Spleen (tissue), 11 donors: ENCODE data around the gene MRPS18A. TPM values are rescaled to one million over a fixed set of nuclear protein-coding genes. Genes with fewer than 3 reads are reported as not detected.
A peak's percentile ranks its signal among the peaks of the same experiment; 100 is the strongest.

ENCODE experiments used
- DNase-seq: peaks from one replicate; pipeline ENCODE4 v3.0.0-alpha.2; 2020
- H3K27ac ChIP-seq, 8 donors: fragments of 200-600 bp; sonication (generic) in 7 of 8; 1 replicate in 4 of 8; 2 replicates in 4 of 8; pipeline versions ENCODE4 v1.5.0 to v1.8.0; 2016 to 2021; ENCODE audit warnings: inconsistent platforms in 4 of 8, mild to moderate bottlenecking in 4 of 8, moderate library complexity in 1 of 8
- H3K27me3 ChIP-seq, 7 donors: fragments of 200-600 bp; sonication (generic) in 6 of 7; replicated peaks in 1 of 7; 1 replicate in 4 of 7; 2 replicates in 3 of 7; pipeline versions ENCODE4 v1.5.0 to v1.8.0; 2016 to 2021; ENCODE audit warnings: inconsistent platforms in 3 of 7, mild to moderate bottlenecking in 1 of 7
- H3K36me3 ChIP-seq, 6 donors: fragments of 200-600 bp; sonication (generic) in 5 of 6; 1 replicate in 4 of 6; 2 replicates in 2 of 6; pipeline versions ENCODE4 v1.5.0 to v1.8.0; 2016 to 2021; ENCODE audit warnings: inconsistent platforms in 2 of 6
- H3K4me1 ChIP-seq, 6 donors: fragments of 200-600 bp; sonication (generic) in 5 of 6; 1 replicate in 3 of 6; 2 replicates in 3 of 6; pipeline versions ENCODE4 v1.5.0 to v1.8.0; 2016 to 2021; ENCODE audit warnings: inconsistent platforms in 3 of 6
- H3K4me3 ChIP-seq, 8 donors: fragments of 200-600 bp; sonication (generic) in 7 of 8; 1 replicate in 4 of 8; 2 replicates in 4 of 8; pipeline versions ENCODE4 v1.5.0 to v1.8.0; 2016 to 2021; ENCODE audit warnings: inconsistent platforms in 4 of 8, mild to moderate bottlenecking in 4 of 8, moderate library complexity in 2 of 8
- H3K9me3 ChIP-seq, 8 donors: fragments of 200-600 bp; sonication (generic) in 7 of 8; 1 replicate in 4 of 8; 2 replicates in 4 of 8; pipeline versions ENCODE4 v1.5.0 to v1.8.0; 2016 to 2021; ENCODE audit warnings: inconsistent platforms in 4 of 8
- CTCF ChIP-seq, 11 experiments: fragments of 200-600 bp in 7 of 11; fragments of 450-650 bp in 4 of 11; sonication (generic) in 4 of 11; IDR thresholded peaks in 8 of 11; conservative IDR thresholded peaks in 3 of 11; 1 replicate in 7 of 11; 2 replicates in 4 of 11; pipeline versions ENCODE4 v1.4.0 to v1.8.0; 2016 to 2021; ENCODE audit warnings: antibody characterized with exemption in 11 of 11, inconsistent platforms in 4 of 11, mild to moderate bottlenecking in 1 of 11
- POLR2A ChIP-seq, 3 donors: fragments of 450-650 bp; IDR thresholded peaks; one replicate each; pipeline ENCODE4 v1.5.1; 2017; ENCODE audit warnings: antibody characterized with exemption in 3 of 3, mild to moderate bottlenecking in 1 of 3
- POLR2AphosphoS5 ChIP-seq, 3 donors: sonication (generic); formaldehyde crosslinking; IDR thresholded peaks; one replicate each; pipeline ENCODE4 v1.5.1; 2017; ENCODE audit warnings: antibody characterized with exemption in 3 of 3
- WGBS, 5 donors: extraction: QIAGEN DNeasy Blood & Tissue Kit in 3 of 5; methylation state at CpG; one replicate each; pipeline versions ENCODE4 v1.1.5 to v1.1.7; 2013 to 2018; 5-methylcytosine and 5-hydroxymethylcytosine counted together
- intact Hi-C: fragments of 100-400 bp; cut with DNase I; formaldehyde crosslinking; loops from one replicate; pipeline ENCODE4 v1.15.0; 2023; ENCODE audit warnings: low total_unique reads
- polyA plus RNA-seq, 3 donors: library from polyadenylated mRNA; stranded (reverse); fragments of 200-250 nt; gene quantifications; one replicate each; pipeline ENCODE4 v1.2.1, GENCODE V29; 2013
- total RNA-seq, 7 donors: library from RNA; depleted of rRNA in 3 of 7; stranded (reverse); fragments of >200 nt in 3 of 7; fragmentation: NEBNext Ultra II Directional in 4 of 7; extraction: Animal tissue kit (Norgen Biotek cat#: 25700) in 4 of 7; gene quantifications; one replicate each; pipeline versions ENCODE4 v1.1.0 to v1.2.1, GENCODE V29; 2016 to 2021
- donor health status: healthy with polysubstance abuse.
- donor health status: DM: no; HTN: no; CAD: no; lungs with moderate emphysema.
- donor health status: DM: no; HTN: no; CAD: no.
- donor health status: Bipolar disorder and iron deficiency.
- donor health status: healthy.
- donor health status: DM: no; HTN: no; CAD: no.
- donor health status: DM: yes; HTN: yes; CAD: no.

MRPS18A gene
- total and polyA plus RNA-seq, 10 donors, result 28.0 to 48.6 (median 31.5) TPM

GRCh38 chr6:43629104-43629504 lies 58.5 kb downstream of the MRPS18A start, which contains the start of gene GTPBP2:
Gene GTPBP2, minus strand, starts transcription at chr6:43629264. Its CDS starts 102 bp downstream, at chr6:43629162.
- H3K27me3 ChIP-seq, result no peaks in the 10 kb centered on the region
- TF ChIP-seq POLR2A (IDR thresholded peaks at IDR 0.05) (peak in 2 of 3 donors; percentile 7 to 37), CTCF (IDR thresholded peaks at IDR 0.05 in 8 of 11, conservative IDR thresholded peaks at IDR 0.05 in 3 of 11) (peak in 2 of 11 experiments; percentile 5 to 23), POLR2AphosphoS5 (IDR thresholded peaks at IDR 0.05) (peak; percentile 91 to 94 (median 91))
- H3K9me3 ChIP-seq, result no peaks in the 10 kb centered on the region
- DNase-seq, result peak; percentile 100
- 0 to 2% (median 1%) methylated on average over 10 to 46 of the region's 46 CpGs for WGBS, 5 donors
- intact Hi-C loops, result no loop called here
- peaks cover 0 to 25% (median 21%) of the 10 kb centered on the region in 6 donors for H3K36me3 ChIP-seq
- H3K4me1 ChIP-seq, result peaks cover 10 to 45% (median 35%) of the 10 kb centered on the region in 6 donors
- peak within 1 kb of the TSS; percentile 94 to 99 (median 97) for H3K27ac ChIP-seq
- H3K4me3 ChIP-seq, result peak within 1 kb of the TSS; percentile 72 to 91 (median 82)

GRCh38 chr6:43628393-43629103 lies 59.0 kb downstream of the MRPS18A start:
- no peak for TF ChIP-seq POLR2A (IDR thresholded peaks at IDR 0.05)
- no peak for TF ChIP-seq CTCF (IDR thresholded peaks at IDR 0.05 in 8 of 11, conservative IDR thresholded peaks at IDR 0.05 in 3 of 11)
- no peak for TF ChIP-seq POLR2AphosphoS5 (IDR thresholded peaks at IDR 0.05)
- no peak for DNase-seq
- H3K9me3 ChIP-seq, result no peaks in the 10 kb centered on the region
- H3K4me1 ChIP-seq, result peaks cover 10 to 45% (median 35%) of the 10 kb centered on the region in 6 donors
- peaks cover 0 to 31% (median 26%) of the 10 kb centered on the region in 6 donors for H3K36me3 ChIP-seq
- no peaks in the 10 kb centered on the region for H3K27me3 ChIP-seq
- H3K27ac ChIP-seq, result peak overlapping the region; percentile 94 to 99 (median 97)
- intact Hi-C loops, result no loop called here
- WGBS, 5 donors, result 3 to 6% (median 6%) methylated on average over 20 to 25 of the region's 25 CpGs
- peak overlapping the region; percentile 72 to 91 (median 82) for H3K4me3 ChIP-seq

DNA sequence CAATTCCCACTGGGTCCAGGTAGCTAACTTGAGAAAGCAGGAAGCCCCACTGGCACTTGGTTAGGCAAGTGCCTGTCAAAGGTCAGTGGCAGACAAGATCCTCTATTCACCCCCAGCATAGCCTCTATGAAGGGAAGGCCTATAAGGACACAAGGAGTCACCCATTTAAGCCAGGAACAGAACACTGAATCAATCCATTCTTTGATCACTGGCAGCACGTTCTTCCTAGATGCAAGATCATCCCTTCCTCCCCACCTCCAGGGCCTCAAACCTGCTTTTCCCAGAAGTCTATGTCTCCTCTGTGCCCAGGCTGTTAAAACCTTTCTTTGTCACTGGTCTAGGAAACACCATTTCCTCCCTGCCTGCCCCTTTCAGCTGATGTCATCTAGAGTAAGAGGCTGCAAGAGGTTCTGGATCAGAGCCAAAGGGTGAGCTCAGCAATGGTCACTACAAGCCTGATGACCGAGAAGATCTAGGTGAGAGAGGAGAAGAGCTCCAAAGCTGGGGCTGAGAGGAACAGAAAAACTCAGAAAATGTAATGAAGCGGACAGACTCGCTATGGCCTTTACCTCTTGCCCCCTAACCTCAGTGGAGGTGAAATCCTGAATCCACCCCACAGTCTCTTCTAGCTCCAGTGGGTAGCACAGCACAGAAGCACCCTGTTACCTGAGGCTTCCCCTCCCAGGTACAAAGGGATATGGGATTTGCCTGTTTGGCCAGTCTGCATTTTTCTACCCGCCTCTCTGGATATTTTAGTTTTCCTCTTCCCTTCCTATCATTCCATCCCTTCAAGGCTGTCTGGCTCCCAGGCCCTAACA lies 60.4 kb downstream of the MRPS18A start:
- no peak for DNase-seq
- intact Hi-C loops, result no loop called here
- H3K27ac ChIP-seq, result peak overlapping the region; percentile 61 to 99 (median 96)
- WGBS, 5 donors, result 48 to 61% (median 59%) methylated on average over 5 of the region's 5 CpGs
- peak overlapping the region in 4 of 8 donors; percentile 2 to 87 (median 42) for H3K4me3 ChIP-seq
- no peaks in the 10 kb centered on the region for H3K9me3 ChIP-seq
- no peak for TF ChIP-seq POLR2A (IDR thresholded peaks at IDR 0.05)
- peak in 1 of 3 donors; percentile 84 for TF ChIP-seq POLR2AphosphoS5 (IDR thresholded peaks at IDR 0.05)
- H3K27me3 ChIP-seq, result no peaks in the 10 kb centered on the region
- H3K36me3 ChIP-seq, result peaks cover 0 to 44% (median 39%) of the 10 kb centered on the region in 6 donors
- peaks cover 10 to 45% (median 35%) of the 10 kb centered on the region in 6 donors for H3K4me1 ChIP-seq

GRCh38 chr6:43625393-43625992 lies 62.1 kb downstream of the MRPS18A start:
- intact Hi-C loops, result no loop called here
- peaks cover 0 to 61% (median 57%) of the 10 kb centered on the region in 6 donors for H3K36me3 ChIP-seq
- TF ChIP-seq POLR2AphosphoS5 (IDR thresholded peaks at IDR 0.05) (no peak), POLR2A (IDR thresholded peaks at IDR 0.05) (no peak), CTCF (IDR thresholded peaks at IDR 0.05 in 8 of 11, conservative IDR thresholded peaks at IDR 0.05 in 3 of 11) (no peak)
- H3K27ac ChIP-seq, result no peak overlapping the region
- no peaks in the 10 kb centered on the region for H3K9me3 ChIP-seq
- no peak overlapping the region for H3K4me3 ChIP-seq
- no peak for DNase-seq
- peaks cover 10 to 43% (median 31%) of the 10 kb centered on the region in 6 donors for H3K4me1 ChIP-seq
- WGBS, 5 donors, result 91 to 96% (median 94%) methylated on average over 15 to 16 of the region's 16 CpGs
- no peaks in the 10 kb centered on the region for H3K27me3 ChIP-seq
